Retinal pigment epithelial cell (primary cell): Measurements from ENCODE around the gene ANO1.
"Not testable (repeated sequence)": the region's sequence is repeated elsewhere in the genome, so short reads cannot be mapped to it uniquely, and the experiment has no call there.

Experiments
- DNase-seq: peaks from one replicate; pipeline ENCODE4 v3.0.0-alpha.2; 2010; ENCODE audit warnings: low read depth
- H3K4me3 ChIP-seq: 2 replicates; pipeline ENCODE4 v1.5.1; 2011; ENCODE audit warnings: mild to moderate bottlenecking, low read length, control low read depth, moderate library complexity
- CTCF ChIP-seq: conservative IDR thresholded peaks from 2 replicates; pipeline ENCODE4 v1.5.1; 2011; ENCODE audit warnings: low read depth, low read length, control low read depth, inconsistent platforms

ANO1 gene

GRCh38 chr11:70032943-70033710 lies 45.0 kb upstream of the ANO1 start:
- no peak for DNase-seq
- H3K4me3 ChIP-seq: no peak overlapping the region
- no peak for TF ChIP-seq CTCF

GRCh38 chr11:70033711-70034070 lies 44.4 kb upstream of the ANO1 start:
- TF ChIP-seq CTCF: no peak

GRCh38 chr11:70034740-70035365 lies 43.3 kb upstream of the ANO1 start:
- no peak for TF ChIP-seq CTCF
- DNase-seq: no peak
- no peak overlapping the region for H3K4me3 ChIP-seq

More at GRCh38 chr11:70033711-70034070, 44.4 kb upstream of the ANO1 start:
- DNase-seq: no peak
- H3K4me3 ChIP-seq: no peak overlapping the region

GRCh38 chr11:70035665-70036064 lies 42.5 kb upstream of the ANO1 start:
- H3K4me3 ChIP-seq, DNase-seq: not testable (repeated sequence)

GRCh38 chr11:70036971-70037882 lies 40.9 kb upstream of the ANO1 start:
- no peak for TF ChIP-seq CTCF
- no peak overlapping the region for H3K4me3 ChIP-seq
- DNase-seq: no peak

GRCh38 chr11:70038034-70038834 lies 39.9 kb upstream of the ANO1 start:
- no peak for DNase-seq
- H3K4me3 ChIP-seq: no peak overlapping the region
- no peak for TF ChIP-seq CTCF

GRCh38 chr11:70040452-70040851 lies 37.7 kb upstream of the ANO1 start:
- DNase-seq: no peak
- TF ChIP-seq CTCF: no peak
- H3K4me3 ChIP-seq: no peak overlapping the region
